Muscle layer of duodenum (tissue), 2 donors: ENCODE results near the gene PSTPIP1.
A peak's percentile ranks its signal among the peaks of the same experiment; 100 is the strongest.

Source experiments
- H3K27ac ChIP-seq: one replicate; pipeline ENCODE4 v1.7.0; 2013; ENCODE audit warnings: mild to moderate bottlenecking, low read length
- H3K27me3 ChIP-seq: one replicate; pipeline ENCODE4 v1.7.0; 2013; ENCODE audit warnings: low read depth, mild to moderate bottlenecking, control low read depth, low read length
- H3K36me3 ChIP-seq, 2 donors: one replicate each; pipeline ENCODE4 v1.7.0; 2013; ENCODE audit warnings: low read length in 2 of 2, control low read depth in 1 of 2, mild to moderate bottlenecking in 1 of 2; ENCODE audit not compliant: insufficient read depth in 2 of 2, control insufficient read depth in 1 of 2
- H3K4me1 ChIP-seq, 2 donors: one replicate each; pipeline ENCODE4 v1.7.0; 2013; ENCODE audit warnings: low read length in 2 of 2, mild to moderate bottlenecking in 2 of 2, control low read depth in 1 of 2, moderate library complexity in 1 of 2; ENCODE audit not compliant: insufficient read depth in 2 of 2, control insufficient read depth in 1 of 2
- H3K4me3 ChIP-seq, 2 donors: one replicate each; pipeline ENCODE4 v1.7.0; 2013; ENCODE audit warnings: low read length in 2 of 2, low read depth in 1 of 2, mild to moderate bottlenecking in 1 of 2
- H3K9me3 ChIP-seq, 2 donors: one replicate each; pipeline ENCODE4 v1.7.0; 2013; ENCODE audit warnings: low read length in 2 of 2, control low read depth in 1 of 2, mild to moderate bottlenecking in 1 of 2; ENCODE audit not compliant: control insufficient read depth in 1 of 2
- donor health status: healthy.

Gene PSTPIP1

DNA sequence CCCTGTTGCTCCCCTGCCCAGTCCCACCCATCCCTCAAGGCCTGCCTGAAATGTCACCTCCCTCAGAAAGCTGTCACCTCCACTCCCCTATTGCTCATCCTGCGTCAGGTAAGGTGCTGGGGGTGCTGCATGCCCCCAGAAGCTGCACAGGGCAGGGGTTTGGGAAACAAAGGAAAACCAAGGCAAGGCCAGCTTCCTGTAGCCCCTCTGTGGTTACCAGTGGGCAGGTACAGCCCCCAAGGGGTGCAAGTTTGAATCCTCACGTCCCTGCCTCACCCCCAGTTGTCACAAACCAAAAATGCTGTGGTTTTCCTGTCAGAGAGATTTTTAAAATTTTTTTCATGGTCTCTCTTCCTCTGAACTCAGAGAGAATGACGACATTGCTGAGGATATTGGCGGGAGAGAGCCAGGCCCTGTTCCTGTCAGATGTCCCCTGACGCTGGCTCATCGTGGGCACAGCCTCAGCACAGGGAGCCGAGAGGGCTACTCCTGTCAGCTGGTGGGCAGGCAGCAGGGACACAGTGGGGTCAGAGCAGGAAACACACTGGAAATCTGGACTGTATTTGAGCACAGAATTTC lies 27.0 kb downstream of the PSTPIP1 start:
- Histone ChIP-seq H3K27me3 (no peaks in the 10 kb centered on the region), H3K4me1 (no peaks in the 10 kb centered on the region), H3K4me3 (no peak overlapping the region), H3K27ac (no peak overlapping the region), H3K9me3 (no peaks in the 10 kb centered on the region), H3K36me3 (no peaks in the 10 kb centered on the region)

GRCh38 chr15:77022646-77023575 lies 28.0 kb downstream of the PSTPIP1 start:
- Histone ChIP-seq H3K27me3 (no peaks in the 10 kb centered on the region), H3K36me3 (no peaks in the 10 kb centered on the region), H3K4me3 (no peak overlapping the region), H3K27ac (no peak overlapping the region), H3K9me3 (no peaks in the 10 kb centered on the region), H3K4me1 (peaks cover 0 to 2% of the 10 kb centered on the region in 2 donors)

DNA sequence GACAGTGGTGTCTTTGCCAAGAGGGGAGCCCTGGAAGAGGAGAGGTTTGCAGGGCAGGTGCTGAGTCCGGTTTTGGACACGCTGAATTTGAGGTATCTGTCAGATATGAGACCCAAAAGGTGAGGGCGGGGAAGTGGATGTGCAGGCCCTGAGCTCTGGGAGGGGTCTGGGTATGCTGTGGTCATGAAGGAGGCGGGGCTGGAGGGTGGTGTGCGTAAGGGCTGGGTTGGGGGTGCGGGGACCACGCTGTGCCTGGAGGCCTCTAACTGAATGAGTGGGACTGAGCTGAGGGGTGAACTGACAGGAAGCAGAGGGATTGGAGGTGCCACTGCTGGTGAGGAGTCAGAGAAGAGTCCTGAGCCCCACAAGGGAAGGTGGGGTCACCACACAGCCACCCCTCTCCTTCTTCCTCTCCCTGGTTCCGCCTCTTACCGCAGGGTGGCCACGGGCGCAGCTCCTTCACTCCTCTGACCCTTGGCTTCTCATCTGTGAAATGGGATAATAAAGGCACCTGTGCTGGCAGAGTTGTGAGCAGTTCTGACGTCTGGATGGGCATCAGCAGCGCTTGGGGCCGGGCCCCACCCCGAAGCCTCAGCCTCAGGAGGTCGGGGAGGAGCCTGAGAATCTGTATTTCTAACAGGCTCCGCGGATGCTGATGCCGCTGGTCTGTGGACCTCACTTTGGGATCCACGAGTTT lies 28.8 kb downstream of the PSTPIP1 start:
- no peak overlapping the region for H3K4me3 ChIP-seq
- no peak overlapping the region for H3K27ac ChIP-seq
- no peaks in the 10 kb centered on the region for H3K27me3 ChIP-seq
- no peaks in the 10 kb centered on the region for H3K9me3 ChIP-seq
- H3K4me1 ChIP-seq: peaks cover 0 to 5% of the 10 kb centered on the region in 2 donors
- no peaks in the 10 kb centered on the region for H3K36me3 ChIP-seq

- Histone ChIP-seq H3K36me3 (no peaks in the 10 kb centered on the region), H3K27me3 (no peaks in the 10 kb centered on the region), H3K9me3 (no peaks in the 10 kb centered on the region), H3K4me1 (peaks cover 0 to 5% of the 10 kb centered on the region in 2 donors), H3K27ac (no peak overlapping the region), H3K4me3 (no peak overlapping the region)
Observed at GRCh38 chr15:77024273-77025082, 29.6 kb downstream of the PSTPIP1 start.

DNA sequence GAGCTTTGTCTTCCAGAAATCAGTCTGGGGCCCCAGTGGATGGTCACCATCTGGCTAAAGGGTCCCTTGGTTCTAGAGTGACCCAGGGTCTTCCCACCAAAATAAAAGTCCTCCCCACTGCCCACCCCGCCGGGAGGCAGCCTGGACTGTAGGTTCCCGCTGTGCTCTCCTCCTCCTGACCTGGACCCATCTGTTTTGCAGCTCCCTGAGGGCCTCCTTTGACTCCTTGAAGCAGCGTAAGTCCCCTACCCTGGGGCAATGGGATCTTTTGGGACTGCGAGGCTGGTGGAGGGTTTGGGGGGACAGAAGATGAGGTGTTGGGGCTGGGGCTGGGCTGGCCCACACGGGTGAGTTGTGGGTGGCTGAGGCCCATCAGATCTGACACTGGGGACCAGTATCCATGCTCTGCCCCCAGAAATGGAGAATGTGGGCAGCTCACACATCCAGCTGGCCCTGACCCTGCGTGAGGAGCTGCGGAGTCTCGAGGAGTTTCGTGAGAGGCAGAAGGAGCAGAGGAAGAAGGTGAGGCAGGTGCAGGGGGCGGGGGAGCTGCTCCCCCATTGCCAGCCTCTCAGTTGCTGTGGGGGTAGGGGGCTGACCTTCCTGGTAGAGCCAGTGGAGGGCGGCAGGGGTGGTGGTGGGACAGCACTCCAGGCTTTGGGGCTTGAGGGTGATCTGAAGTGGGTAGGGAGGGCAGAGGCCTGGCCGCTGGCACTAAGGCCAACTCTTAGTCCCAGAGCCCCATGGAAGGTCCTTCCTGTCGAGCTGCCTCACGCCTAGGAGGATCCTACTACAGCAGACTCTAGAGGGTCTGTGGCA lies 30.4 kb downstream of the PSTPIP1 start:
- Histone ChIP-seq H3K27me3 (no peaks in the 10 kb centered on the region), H3K36me3 (no peaks in the 10 kb centered on the region), H3K4me1 (peaks cover 0 to 5% of the 10 kb centered on the region in 2 donors), H3K27ac (no peak overlapping the region), H3K4me3 (no peak overlapping the region), H3K9me3 (no peaks in the 10 kb centered on the region)

DNA sequence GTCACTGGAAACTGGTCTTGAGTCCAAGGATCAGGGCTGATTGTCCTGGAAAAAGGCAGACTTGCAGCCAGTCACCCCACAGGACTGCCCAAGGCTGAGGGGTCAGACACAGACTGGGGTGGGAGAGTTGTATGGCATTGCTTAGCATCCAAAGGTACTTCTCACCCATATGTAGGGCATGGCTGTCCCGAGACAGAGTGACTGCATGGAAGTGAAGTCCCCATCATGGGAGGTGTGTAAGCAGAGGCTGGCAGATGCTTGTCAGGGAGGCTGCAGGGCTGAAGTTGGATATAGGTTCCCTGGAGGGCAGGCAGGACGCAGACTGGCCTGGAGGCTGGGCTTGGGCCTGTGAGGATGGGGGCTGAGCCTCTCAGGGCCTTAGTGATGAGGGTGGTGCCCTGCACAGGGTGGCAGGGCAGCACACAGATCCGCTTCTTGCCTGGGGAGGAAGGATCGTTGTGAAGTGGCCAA lies 31.1 kb downstream of the PSTPIP1 start:
- H3K27me3 ChIP-seq: no peaks in the 10 kb centered on the region
- no peaks in the 10 kb centered on the region for H3K9me3 ChIP-seq
- H3K4me1 ChIP-seq: peaks cover 0 to 5% of the 10 kb centered on the region in 2 donors
- H3K27ac ChIP-seq: no peak overlapping the region
- H3K36me3 ChIP-seq: no peaks in the 10 kb centered on the region
- H3K4me3 ChIP-seq: no peak overlapping the region

- H3K27me3 ChIP-seq: no peaks in the 10 kb centered on the region
- no peaks in the 10 kb centered on the region for H3K9me3 ChIP-seq
- H3K4me3 ChIP-seq: no peak overlapping the region
- peaks cover 0 to 5% of the 10 kb centered on the region in 2 donors for H3K4me1 ChIP-seq
- no peak overlapping the region for H3K27ac ChIP-seq
- H3K36me3 ChIP-seq: no peaks in the 10 kb centered on the region
Observed at GRCh38 chr15:77026501-77027110, 31.7 kb downstream of the PSTPIP1 start.

- peaks cover 0 to 5% of the 10 kb centered on the region in 2 donors for H3K4me1 ChIP-seq
- H3K9me3 ChIP-seq: no peaks in the 10 kb centered on the region
- H3K27me3 ChIP-seq: no peaks in the 10 kb centered on the region
- H3K4me3 ChIP-seq: no peak overlapping the region
- no peaks in the 10 kb centered on the region for H3K36me3 ChIP-seq
- H3K27ac ChIP-seq: no peak overlapping the region
Observed at GRCh38 chr15:77027111-77027696, 32.3 kb downstream of the PSTPIP1 start.

GRCh38 chr15:77027697-77028450 lies 32.9 kb downstream of the PSTPIP1 start:
- H3K4me3 ChIP-seq: peak overlapping the region in 1 of 2 donors; percentile 39
- H3K27me3 ChIP-seq: no peaks in the 10 kb centered on the region
- H3K4me1 ChIP-seq: peaks cover 0 to 5% of the 10 kb centered on the region in 2 donors
- H3K27ac ChIP-seq: no peak overlapping the region
- H3K9me3 ChIP-seq: no peaks in the 10 kb centered on the region
- no peaks in the 10 kb centered on the region for H3K36me3 ChIP-seq
